ENCODE data around the gene DBH. TPM values are rescaled to one million over a fixed set of nuclear protein-coding genes. Genes with fewer than 3 reads are reported as not detected.
"Not testable (repeated sequence)": the region's sequence is repeated elsewhere in the genome, so short reads cannot be mapped to it uniquely, and the experiment has no call there.

Gene DBH
- total and polyA plus RNA-seq, 7 donors = 0.01 TPM; not detected in 6

- Histone ChIP-seq H3K36me3 (no peaks in the 10 kb centered on the region), H3K4me1 (no peaks in the 10 kb centered on the region), H3K9me3 (no peaks in the 10 kb centered on the region), H3K27me3 (no peaks in the 10 kb centered on the region), H3K4me3 (no peak overlapping the region), H3K27ac (no peak overlapping the region)
- 86 to 93% methylated on average over 21 of the region's 21 CpGs for WGBS, 2 donors
- DNase-seq = no peak
- intact Hi-C loops (cut with DNase I) = no loop called here
- no peak for TF ChIP-seq POLR2AphosphoS5 (IDR thresholded peaks at IDR 0.05)
- TF ChIP-seq EP300 (IDR thresholded peaks at IDR 0.05) = no peak
- TF ChIP-seq CTCF (IDR thresholded peaks at IDR 0.05) = no peak
- TF ChIP-seq POLR2A (IDR thresholded peaks at IDR 0.05) = no peak
These were observed 35.2 kb downstream of the DBH start for GRCh38 chr9:133671371-133671770.

GRCh38 chr9:133672503-133673257 is 36.5 kb downstream of the DBH start:
- H3K36me3 ChIP-seq = no peaks in the 10 kb centered on the region
- TF ChIP-seq POLR2AphosphoS5 (IDR thresholded peaks at IDR 0.05) (no peak), CTCF (IDR thresholded peaks at IDR 0.05) (no peak), EP300 (IDR thresholded peaks at IDR 0.05) (no peak), POLR2A (IDR thresholded peaks at IDR 0.05) (no peak)
- WGBS, 2 donors = 82 to 83% methylated on average over 31 of the region's 31 CpGs
- no peak overlapping the region for H3K27ac ChIP-seq
- no peaks in the 10 kb centered on the region for H3K4me1 ChIP-seq
- no peak for DNase-seq
- H3K9me3 ChIP-seq = no peaks in the 10 kb centered on the region
- H3K27me3 ChIP-seq = no peaks in the 10 kb centered on the region
- no peak overlapping the region for H3K4me3 ChIP-seq
- intact Hi-C loops (cut with DNase I) = no loop called here

- WGBS, 2 donors = 63 to 79% methylated on average over 9 of the region's 9 CpGs
- intact Hi-C loops (cut with DNase I) = no loop called here
- Histone ChIP-seq H3K27ac (no peak overlapping the region), H3K27me3 (no peaks in the 10 kb centered on the region), H3K4me3 (no peak overlapping the region), H3K36me3 (no peaks in the 10 kb centered on the region), H3K9me3 (no peaks in the 10 kb centered on the region), H3K4me1 (no peaks in the 10 kb centered on the region)
- no peak for TF ChIP-seq CTCF (IDR thresholded peaks at IDR 0.05)
- TF ChIP-seq EP300 (IDR thresholded peaks at IDR 0.05) = no peak
- TF ChIP-seq POLR2A (IDR thresholded peaks at IDR 0.05) = no peak
- no peak for TF ChIP-seq POLR2AphosphoS5 (IDR thresholded peaks at IDR 0.05)
- no peak for DNase-seq
These were observed 37.1 kb downstream of the DBH start for GRCh38 chr9:133673258-133673655.

GRCh38 chr9:133674091-133674490 is 37.9 kb downstream of the DBH start:
- intact Hi-C loops (cut with DNase I) = no loop called here
- TF ChIP-seq POLR2AphosphoS5 (IDR thresholded peaks at IDR 0.05) = no peak
- no peak for TF ChIP-seq CTCF (IDR thresholded peaks at IDR 0.05)
- TF ChIP-seq EP300 (IDR thresholded peaks at IDR 0.05) = no peak
- no peak for TF ChIP-seq POLR2A (IDR thresholded peaks at IDR 0.05)
- 91 to 96% methylated on average over 14 of the region's 14 CpGs for WGBS, 2 donors
- Histone ChIP-seq H3K36me3 (no peaks in the 10 kb centered on the region), H3K4me3 (no peak overlapping the region), H3K9me3 (no peaks in the 10 kb centered on the region), H3K27me3 (no peaks in the 10 kb centered on the region), H3K4me1 (no peaks in the 10 kb centered on the region), H3K27ac (no peak overlapping the region)
- no peak for DNase-seq

- H3K4me1 ChIP-seq; intact Hi-C loops (cut with DNase I); H3K27ac ChIP-seq: not testable (repeated sequence)
These were observed 39.6 kb downstream of the DBH start for GRCh38 chr9:133675796-133676195.

More at GRCh38 chr9:133675796-133676195, 39.6 kb downstream of the DBH start:
- not testable (repeated sequence) for H3K9me3 ChIP-seq, DNase-seq, H3K36me3 ChIP-seq, H3K27me3 ChIP-seq, H3K4me3 ChIP-seq
- 94 to 96% methylated on average over 3 of the region's 3 CpGs for WGBS, 2 donors

Data from sigmoid colon (tissue), 7 donors.